GM18861 (cell line): ENCODE results near the gene CD180.
A peak's percentile ranks its signal among the peaks of the same experiment; 100 is the strongest.

ENCODE experiments used
- ATAC-seq: cut with Tn5 transposase; IDR thresholded peaks from one replicate; pipeline ENCODE4 v1.9.1; 2021; ENCODE audit not compliant: unreplicated experiment

CD180 gene

DNA sequence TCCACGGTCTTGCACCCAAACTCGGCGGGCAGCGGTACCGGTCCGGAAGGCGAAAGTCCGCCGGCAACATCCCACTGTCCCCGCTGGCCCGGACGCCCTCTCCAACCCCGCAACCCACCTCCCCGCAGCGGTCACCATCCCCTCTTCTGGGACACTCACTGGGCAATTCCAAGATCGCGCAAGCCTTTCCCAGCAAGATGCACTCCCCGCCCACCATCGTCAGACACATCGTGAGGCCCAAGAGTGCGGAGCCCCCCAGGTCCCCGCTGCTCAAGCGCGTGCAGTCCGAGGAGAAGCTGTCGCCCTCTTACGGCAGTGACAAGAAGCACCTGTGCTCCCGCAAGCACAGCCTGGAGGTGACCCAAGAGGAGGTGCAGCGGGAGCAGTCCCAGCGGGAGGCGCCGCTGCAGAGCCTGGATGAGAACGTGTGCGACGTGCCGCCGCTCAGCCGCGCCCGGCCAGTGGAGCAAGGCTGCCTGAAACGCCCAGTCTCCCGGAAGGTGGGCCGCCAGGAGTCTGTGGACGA is 33.3 kb downstream of the CD180 start:
- ATAC-seq: no peak

DNA sequence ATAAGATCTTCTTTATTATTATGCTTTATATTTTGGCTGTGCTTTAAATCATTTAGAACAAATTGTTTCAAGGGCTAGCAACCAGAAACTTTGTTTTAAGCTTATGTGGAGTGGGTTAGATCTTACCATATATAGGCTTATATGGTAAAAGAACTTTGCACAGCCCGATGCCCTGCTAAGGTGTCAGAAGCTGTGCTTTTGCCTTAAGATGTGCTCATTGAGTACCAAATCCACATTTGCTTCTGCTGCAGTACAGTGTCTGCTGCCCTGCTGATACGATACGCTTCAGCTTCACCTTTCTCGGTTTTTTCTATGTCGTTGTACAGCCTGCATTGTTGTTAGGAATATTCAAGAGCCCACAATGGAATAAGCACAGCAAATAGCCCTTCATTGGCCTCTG is 34.8 kb downstream of the CD180 start:
- no peak for ATAC-seq

DNA sequence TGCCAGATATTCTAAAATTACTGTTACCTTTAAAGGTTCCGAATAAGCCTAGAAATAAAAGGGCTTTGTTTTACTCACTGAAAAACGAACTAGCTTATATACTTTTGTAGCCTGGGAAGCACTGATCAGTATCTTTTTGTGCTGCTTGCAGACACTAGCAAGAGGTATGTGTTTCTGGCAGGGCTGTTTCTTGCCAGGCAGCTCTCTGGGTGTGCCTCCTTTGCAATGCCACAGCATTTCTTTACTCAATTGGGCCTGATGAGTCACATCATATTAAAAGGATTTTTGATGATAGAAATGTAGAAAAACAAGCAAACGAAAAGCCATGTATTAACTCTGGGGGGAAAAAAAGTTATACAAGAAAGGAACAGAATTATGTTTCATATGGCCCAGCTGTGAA is 35.6 kb downstream of the CD180 start:
- no peak for ATAC-seq

DNA sequence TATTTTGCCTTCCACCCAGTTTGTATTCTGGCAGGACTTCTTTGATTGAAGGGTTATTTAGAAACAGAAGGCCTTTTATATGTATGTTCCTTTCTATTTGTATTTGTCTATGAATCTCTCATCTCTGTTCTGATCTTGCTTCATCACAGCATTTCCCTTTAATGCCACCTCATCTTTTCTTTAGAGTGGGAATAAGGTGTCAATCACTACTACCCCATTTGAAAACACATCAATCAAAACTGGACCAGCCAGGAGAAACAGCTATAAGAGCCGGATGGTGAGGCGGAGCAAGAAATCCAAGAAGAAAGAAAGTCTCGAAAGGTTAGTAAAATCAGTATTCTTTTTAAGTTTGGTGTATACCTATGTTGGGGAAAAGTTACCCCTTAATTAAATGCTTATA is 36.3 kb downstream of the CD180 start:
- no peak for ATAC-seq

DNA sequence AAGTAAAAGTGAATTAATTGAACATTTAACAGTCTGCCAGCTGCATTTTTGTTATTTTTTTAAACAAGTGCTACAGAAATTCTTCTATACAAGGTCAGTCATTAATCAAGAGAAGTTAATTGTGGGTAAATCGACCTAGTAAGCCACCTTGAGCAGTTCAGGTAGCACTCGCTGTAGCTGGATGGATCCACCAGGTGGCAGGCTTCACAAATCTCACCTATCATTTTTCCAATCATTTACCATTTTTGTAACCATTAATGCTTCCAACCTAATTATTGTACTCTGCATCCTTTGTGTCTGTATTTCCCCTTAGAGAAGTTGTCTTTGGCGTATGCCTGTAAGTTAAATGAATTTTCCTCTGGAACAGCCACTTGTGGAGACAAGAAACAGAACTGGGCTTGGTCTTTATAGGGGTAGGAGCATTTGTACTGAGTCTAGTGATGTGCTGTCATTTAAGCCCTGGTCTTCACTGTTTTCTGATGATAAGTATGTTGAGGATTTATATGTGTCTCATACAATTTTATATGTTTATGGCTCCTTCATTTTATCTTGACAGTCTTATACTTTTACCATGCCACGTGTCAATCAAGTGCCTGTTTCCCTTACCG is 39.5 kb downstream of the CD180 start:
- ATAC-seq: peak; percentile 55

DNA sequence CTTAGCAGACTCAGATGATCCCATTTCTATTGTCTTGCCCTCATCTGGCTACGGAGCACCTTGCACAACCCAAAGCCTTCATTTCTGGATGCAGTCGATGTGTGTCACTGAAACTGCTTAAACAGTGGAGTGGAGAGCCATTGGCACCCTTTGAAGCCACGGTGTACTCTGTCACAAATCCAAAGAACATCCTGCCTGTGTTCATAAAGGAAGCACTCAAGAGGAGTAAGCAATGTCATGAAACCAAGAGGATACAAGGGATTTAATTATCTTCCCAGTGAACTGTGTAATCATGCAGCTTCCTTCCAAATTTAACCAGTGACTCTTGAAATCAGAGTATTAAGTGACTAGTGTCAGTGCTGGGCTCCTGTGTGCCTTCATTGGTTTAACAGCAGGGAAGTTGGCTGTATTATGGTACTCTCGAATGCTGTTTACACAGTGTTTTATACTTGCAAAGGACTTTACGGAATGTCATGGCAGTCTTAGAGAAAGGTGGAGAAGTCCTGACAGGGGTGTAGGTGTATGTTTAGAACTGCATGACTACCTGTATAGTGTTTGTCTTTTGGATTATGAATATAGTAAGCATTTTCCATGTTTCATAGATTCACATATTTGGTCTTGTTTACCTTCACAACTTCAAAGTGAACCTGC is 41.9 kb downstream of the CD180 start:
- no peak for ATAC-seq

DNA sequence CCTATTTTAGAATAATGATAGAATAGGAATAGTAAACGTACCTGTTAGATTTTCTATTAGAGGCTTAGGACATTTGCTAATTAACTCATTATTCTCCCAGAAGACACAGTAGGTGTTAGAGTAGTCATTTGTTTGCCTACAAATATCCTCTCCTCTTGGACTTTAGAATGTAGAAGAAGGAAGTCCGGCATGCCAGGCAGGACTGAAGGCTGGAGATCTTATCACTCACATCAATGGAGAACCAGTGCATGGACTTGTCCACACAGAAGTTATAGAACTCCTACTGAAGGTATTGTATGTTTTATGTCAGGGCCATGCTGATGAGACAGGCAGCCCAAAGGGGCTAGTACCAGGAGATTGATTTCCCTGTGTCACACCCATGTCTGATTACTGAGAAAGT is 43.3 kb downstream of the CD180 start:
- no peak for ATAC-seq

DNA sequence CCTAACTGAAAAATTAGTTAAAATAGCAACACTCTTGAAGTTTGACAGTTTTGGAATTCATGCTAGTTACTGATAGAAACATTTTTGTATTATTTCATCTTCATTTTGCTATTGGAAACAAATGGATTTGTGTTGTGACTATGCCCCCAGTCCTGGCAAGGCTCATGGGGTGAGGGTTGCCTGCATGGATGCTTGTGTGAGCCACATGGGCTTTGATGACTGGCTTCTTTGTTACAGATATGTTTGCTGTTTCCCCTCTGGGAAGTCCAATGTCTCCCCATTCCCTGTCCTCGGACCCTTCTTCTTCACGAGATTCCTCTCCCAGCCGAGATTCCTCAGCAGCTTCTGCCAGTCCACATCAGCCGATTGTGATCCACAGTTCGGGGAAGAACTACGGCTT is 44.2 kb downstream of the CD180 start:
- ATAC-seq: no peak

DNA sequence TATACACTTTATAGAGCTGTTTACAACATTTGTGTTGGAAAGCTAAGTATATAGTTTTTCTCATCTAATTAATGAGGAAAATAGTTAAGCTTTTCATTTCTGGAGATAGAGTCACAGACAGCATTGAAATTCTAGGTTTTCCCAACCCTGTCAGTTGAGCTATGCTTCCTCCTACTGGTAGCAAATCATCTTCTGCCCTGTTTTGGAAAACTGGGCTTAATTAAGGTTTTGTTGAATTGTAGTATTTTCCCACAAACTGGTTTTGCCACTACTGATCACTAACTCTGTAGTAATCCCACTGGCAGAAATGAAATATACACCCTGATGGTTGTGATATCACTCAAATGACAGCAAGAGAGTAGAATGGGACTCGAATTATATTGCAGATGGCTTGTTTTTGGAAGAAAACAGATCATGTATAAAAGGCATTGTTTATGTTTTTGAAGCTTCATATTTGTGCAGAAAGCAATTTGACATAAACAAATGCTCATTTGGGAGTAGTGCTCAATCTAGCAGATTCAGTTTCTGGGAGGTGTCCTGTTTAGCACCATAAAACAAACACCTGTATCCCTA is 46.6 kb downstream of the CD180 start:
- no peak for ATAC-seq

- no peak for ATAC-seq
These were observed 47.3 kb downstream of the CD180 start for GRCh38 chr5:67149057-67149950.

DNA sequence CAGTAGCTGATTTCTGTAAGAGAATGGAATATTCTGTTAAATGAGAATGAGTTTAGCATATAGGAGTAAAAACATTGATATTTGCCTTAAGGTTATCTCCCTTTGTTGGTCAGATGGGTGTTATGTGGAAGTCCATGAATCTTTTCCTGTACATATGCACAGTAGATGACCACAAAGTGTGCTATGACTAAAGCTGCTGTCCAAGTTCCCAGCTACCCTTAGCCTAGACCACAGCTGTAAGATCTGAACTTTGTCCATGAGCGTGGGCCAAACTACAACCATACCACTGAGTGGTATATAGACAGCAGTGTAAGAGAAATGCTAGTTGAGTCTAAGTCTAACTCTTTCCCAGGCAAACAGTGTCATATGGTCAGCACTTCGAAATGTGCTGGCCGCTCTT is 48.8 kb downstream of the CD180 start:
- ATAC-seq: no peak

GRCh38 chr5:67146981-67147380 is 49.6 kb downstream of the CD180 start:
- ATAC-seq: no peak

DNA sequence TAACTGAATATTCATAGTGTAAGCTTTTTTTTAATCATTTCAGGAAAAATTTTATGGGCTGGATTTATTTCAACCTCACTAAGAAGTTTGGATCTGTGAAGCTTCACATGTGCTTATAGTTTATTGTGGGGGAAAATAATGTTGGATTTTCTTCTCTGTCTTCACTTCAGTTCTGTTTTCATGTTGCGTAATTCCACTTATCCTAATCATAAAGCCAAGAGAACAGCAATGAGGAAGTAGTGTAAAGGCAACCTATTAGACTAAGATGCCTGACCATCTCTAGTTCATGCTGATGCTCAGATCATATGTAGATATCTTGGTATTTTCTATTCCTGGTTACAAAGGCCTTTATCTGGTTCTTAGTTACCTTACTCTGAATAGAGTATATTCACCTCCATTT is 50.0 kb downstream of the CD180 start:
- ATAC-seq: no peak

GRCh38 chr5:67144183-67144639 is 52.4 kb downstream of the CD180 start:
- ATAC-seq: no peak

GRCh38 chr5:67143549-67143948 is 53.0 kb downstream of the CD180 start:
- no peak for ATAC-seq

DNA sequence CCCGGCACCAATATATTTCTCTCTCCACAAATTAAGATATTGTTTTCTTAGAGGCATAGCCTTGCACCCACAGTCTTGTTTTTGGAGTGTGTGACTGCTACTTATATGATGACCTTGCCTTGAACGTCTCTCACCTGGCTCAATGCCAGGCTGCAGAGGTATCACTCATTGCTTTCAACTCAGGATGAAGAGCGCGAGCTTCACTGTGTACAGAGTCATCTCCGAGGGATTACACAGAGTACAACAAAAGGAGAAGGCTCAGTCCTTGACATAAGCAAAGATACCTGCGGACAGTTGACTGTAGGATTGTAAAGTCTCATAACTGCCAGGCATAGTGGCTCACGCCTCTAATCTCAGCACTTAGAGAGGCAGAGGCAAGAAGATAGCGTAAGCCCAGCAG is 53.8 kb downstream of the CD180 start:
- ATAC-seq: no peak

GRCh38 chr5:67141644-67142043 is 55.0 kb downstream of the CD180 start:
- ATAC-seq: no peak

- no peak for ATAC-seq
These were observed 56.2 kb downstream of the CD180 start for GRCh38 chr5:67140413-67140812.

DNA sequence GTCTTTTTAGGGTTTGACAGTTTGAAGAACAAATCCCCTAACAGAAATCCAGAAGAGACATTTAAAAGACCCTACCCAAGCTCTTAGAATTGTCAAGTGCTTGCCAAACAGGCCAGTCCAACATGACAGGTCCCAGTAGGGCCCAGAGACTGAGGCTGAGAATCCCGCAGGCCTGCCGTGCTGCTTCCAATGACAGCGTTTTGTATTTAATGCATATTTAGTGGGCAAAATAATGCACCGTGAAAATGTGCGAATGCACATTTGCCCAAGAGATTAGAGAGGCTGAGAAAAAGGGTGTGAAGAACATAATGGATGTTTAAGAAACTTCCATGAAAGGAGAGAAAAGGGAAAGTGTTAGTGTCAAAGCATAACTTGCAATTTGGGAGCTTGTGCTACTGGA is 57.6 kb downstream of the CD180 start:
- no peak for ATAC-seq

DNA sequence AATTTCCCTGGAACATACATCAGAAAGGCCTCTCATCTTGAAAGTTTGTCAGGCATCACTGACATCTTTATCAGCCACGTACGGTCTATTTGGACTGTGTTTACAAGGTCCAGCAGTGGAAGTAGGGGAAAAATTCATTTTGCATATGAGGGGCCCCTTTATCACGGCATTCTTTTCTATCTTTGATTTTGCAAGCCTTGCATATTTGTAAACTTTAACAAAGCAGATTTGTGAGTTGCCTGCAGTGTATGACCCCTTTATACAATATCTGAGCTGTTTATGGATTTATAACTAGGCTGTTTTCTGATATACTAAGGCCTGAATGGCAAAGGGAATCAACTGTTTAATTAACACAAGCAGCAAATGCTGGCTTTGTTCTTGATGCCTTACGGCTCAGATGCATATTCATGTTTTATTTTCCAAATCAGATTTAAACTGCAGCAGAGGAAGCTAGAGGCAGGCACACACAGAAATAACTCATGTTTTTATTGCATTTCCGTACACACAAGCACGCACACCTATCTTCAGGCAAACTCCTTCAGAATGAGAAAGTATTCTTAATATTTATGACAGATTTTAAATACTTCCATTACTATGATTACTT is 61.1 kb downstream of the CD180 start:
- ATAC-seq: no peak

DNA sequence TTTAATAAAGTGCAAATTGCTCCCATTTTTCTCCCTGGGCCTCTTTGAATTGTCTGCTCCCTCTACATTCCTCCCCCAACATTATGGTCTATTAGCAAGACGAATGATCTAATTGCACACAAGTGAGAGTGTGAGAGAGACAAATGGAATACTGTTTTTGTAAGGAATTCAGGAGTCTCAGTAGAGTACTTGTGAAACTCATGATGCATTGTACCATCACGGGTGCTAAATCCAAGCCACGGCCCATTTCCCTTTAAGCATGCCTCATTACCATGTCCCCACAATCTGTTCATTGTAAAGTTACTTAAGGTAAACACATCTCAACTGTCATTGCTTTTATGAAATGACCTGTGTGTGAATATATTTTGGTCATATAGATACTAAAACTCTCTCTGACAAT is 62.8 kb downstream of the CD180 start:
- no peak for ATAC-seq
